ENCODE measurements around the gene ZNF398. TPM values are rescaled to one million over a fixed set of nuclear protein-coding genes. Genes with fewer than 3 reads are reported as not detected.

Gene ZNF398
- total RNA-seq, 2 donors from 2014 or later = 27.6 to 28.9 TPM

DNA sequence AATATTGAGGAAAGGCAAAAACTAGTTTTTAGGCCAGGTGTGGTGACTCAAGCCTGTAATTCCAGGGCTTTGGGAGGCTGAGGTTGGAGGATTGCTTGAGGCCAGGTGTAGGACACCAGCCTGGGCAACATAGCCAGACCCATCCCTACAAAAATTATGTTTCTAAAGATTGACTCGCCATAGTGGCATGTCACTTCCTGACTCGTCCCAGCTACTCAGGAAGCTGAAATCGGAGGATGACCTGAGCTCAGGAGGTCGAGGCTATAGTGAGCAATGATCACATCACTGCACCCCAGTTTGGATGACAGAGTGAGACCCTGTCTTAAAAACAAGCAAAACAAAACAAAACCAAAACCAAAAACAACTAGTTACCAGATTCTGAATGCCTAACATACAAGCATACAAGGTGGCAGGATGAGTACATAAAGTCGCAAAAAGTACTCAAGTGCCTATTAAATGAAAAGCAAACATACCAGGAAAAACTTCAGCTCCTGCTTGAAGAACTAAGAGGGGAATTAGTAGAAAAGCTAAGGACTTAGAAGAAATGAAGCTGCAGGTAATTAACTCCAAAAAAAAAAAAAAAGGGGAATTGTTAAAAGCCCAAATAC, 14.1 kb downstream of the ZNF398 start:
- TF ChIP-seq POLR2A (IDR thresholded peaks at IDR 0.05) = no peak
- TF ChIP-seq, protein P1, sequence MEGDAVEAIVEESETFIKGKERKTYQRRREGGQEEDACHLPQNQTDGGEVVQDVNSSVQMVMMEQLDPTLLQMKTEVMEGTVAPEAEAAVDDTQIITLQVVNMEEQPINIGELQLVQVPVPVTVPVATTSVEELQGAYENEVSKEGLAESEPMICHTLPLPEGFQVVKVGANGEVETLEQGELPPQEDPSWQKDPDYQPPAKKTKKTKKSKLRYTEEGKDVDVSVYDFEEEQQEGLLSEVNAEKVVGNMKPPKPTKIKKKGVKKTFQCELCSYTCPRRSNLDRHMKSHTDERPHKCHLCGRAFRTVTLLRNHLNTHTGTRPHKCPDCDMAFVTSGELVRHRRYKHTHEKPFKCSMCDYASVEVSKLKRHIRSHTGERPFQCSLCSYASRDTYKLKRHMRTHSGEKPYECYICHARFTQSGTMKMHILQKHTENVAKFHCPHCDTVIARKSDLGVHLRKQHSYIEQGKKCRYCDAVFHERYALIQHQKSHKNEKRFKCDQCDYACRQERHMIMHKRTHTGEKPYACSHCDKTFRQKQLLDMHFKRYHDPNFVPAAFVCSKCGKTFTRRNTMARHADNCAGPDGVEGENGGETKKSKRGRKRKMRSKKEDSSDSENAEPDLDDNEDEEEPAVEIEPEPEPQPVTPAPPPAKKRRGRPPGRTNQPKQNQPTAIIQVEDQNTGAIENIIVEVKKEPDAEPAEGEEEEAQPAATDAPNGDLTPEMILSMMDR (IDR thresholded peaks at IDR 0.05) = no peak
- TF ChIP-seq POLR2AphosphoS5 (IDR thresholded peaks at IDR 0.05) = no peak
- WGBS = 72% methylated on average over 5 of the region's 5 CpGs
- Histone ChIP-seq H3K36me3 (no peaks in the 10 kb centered on the region), H3K4me3 (no peak overlapping the region), H3K27me3 (replicated peaks; ENCODE audit: insufficient read depth) (no peaks in the 10 kb centered on the region), H3K4me1 (replicated peaks) (no peaks in the 10 kb centered on the region), H3K9me3 (no peaks in the 10 kb centered on the region), H3K27ac (no peak overlapping the region)
- intact Hi-C loops (cut with DNase I) = no loop called here
- DNase-seq (ENCODE audit: low spot score) = no peak

- DNase-seq (ENCODE audit: low spot score) = no peak
- Histone ChIP-seq H3K9me3 (no peaks in the 10 kb centered on the region), H3K36me3 (peaks cover 0 to 9% of the 10 kb centered on the region in 2 donors), H3K27ac (no peak overlapping the region), H3K4me1 (replicated peaks) (no peaks in the 10 kb centered on the region), H3K4me3 (no peak overlapping the region), H3K27me3 (replicated peaks; ENCODE audit: insufficient read depth) (no peaks in the 10 kb centered on the region)
- TF ChIP-seq POLR2AphosphoS5 (IDR thresholded peaks at IDR 0.05) = no peak
- TF ChIP-seq POLR2A (IDR thresholded peaks at IDR 0.05) = no peak
- TF ChIP-seq, protein P1 (IDR thresholded peaks at IDR 0.05) = no peak
- intact Hi-C loops (cut with DNase I) = no loop called here
- 61% methylated on average over 1 of the region's 1 CpG for WGBS
Observed at GRCh38 chr7:149166142-149166541, 18.9 kb downstream of the ZNF398 start.

DNA sequence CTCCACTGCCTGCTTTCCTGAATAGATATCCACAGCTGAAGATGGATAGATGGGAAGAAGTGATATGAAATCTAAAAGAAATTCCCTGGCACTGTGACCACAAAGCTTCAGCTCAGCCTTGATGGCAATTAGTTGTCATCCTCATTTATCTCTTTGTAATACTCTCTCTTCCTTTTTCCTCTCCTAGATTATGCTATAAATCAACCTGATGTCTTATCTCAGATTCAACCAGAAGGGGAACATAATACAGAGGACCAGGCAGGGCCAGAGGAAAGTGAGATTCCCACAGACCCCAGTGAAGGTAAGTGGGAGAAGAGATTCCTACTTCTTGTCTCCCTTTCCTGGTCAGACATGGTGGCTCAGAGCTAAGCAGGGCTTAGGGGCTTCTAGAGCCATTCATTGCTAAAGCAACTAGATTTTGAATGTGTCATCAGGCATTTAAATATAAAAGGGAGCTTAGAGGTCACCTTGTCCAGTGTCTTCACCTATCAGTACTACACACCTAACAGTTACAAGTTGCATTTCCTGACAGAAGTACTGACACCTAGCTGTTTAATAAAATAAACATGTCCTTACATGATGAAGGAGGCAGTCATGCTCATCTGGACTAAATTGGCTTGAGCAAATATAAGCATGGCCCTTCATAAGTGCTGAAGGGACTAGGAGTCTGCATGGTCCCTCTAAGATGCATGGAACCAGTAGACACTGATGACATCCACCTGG, 19.5 kb downstream of the ZNF398 start:
- Histone ChIP-seq H3K27ac (no peak overlapping the region), H3K4me3 (no peak overlapping the region), H3K4me1 (replicated peaks) (no peaks in the 10 kb centered on the region), H3K36me3 (peaks cover 0 to 9% of the 10 kb centered on the region in 2 donors), H3K27me3 (replicated peaks; ENCODE audit: insufficient read depth) (no peaks in the 10 kb centered on the region), H3K9me3 (no peaks in the 10 kb centered on the region)
- DNase-seq (ENCODE audit: low spot score) = no peak
- intact Hi-C loops (cut with DNase I) = no loop called here
- TF ChIP-seq POLR2A (IDR thresholded peaks at IDR 0.05) = no peak
- TF ChIP-seq, protein P1 (IDR thresholded peaks at IDR 0.05) = no peak
- no peak for TF ChIP-seq POLR2AphosphoS5 (IDR thresholded peaks at IDR 0.05)

GRCh38 chr7:149171892-149172533, 24.8 kb downstream of the ZNF398 start:
- no peaks in the 10 kb centered on the region for H3K27me3 ChIP-seq (replicated peaks; ENCODE audit: insufficient read depth)
- TF ChIP-seq POLR2A (IDR thresholded peaks at IDR 0.05) (no peak), POLR2AphosphoS5 (IDR thresholded peaks at IDR 0.05) (no peak)
- TF ChIP-seq, protein P1 (IDR thresholded peaks at IDR 0.05) = no peak
- intact Hi-C loops (cut with DNase I) = no loop called here
- H3K36me3 ChIP-seq = peaks cover 0 to 3% of the 10 kb centered on the region in 2 donors
- no peaks in the 10 kb centered on the region for H3K9me3 ChIP-seq
- no peak overlapping the region for H3K27ac ChIP-seq
- WGBS = 79% methylated on average over 9 of the region's 9 CpGs
- no peaks in the 10 kb centered on the region for H3K4me1 ChIP-seq (replicated peaks)
- no peak for DNase-seq (ENCODE audit: low spot score)
- H3K4me3 ChIP-seq = no peak overlapping the region
